CD4-positive, alpha-beta T cell treated with Interleukin-6 for 4 hours (primary cell): ENCODE results near the gene SCN8A.
"Not testable (repeated sequence)": the region's sequence is repeated elsewhere in the genome, so short reads cannot be mapped to it uniquely, and the experiment has no call there.

ENCODE experiments used
- DNase-seq: peaks from one replicate; pipeline ENCODE4 v3.0.0-alpha.2; 2020; ENCODE audit warnings: mixed read lengths

SCN8A gene

GRCh38 chr12:51773145-51773869 lies 182.3 kb downstream of the SCN8A start:
- DNase-seq, result no peak

DNA sequence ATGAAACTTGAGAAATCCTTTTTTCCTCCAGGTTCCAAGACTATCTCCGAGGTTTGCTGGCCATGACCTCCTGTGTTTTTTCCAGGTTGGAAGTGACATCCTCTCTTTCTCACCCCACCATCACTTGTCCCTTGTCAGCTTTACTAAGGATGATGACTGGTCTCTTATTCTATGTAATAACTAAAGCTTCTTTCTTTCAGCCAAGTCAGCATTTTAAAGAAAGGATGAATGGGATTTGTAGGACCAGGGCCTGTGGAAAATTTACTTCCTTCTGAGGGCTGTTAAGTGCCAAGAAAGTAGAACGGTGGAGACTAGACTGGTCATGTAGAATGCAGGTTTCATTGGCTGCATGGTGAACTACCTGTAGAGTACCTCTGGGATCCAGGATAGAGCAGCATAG lies 183.9 kb downstream of the SCN8A start:
- no peak for DNase-seq

GRCh38 chr12:51777457-51777856 lies 186.4 kb downstream of the SCN8A start:
- no peak for DNase-seq

GRCh38 chr12:51777973-51778372 lies 186.9 kb downstream of the SCN8A start:
- DNase-seq, result no peak

DNA sequence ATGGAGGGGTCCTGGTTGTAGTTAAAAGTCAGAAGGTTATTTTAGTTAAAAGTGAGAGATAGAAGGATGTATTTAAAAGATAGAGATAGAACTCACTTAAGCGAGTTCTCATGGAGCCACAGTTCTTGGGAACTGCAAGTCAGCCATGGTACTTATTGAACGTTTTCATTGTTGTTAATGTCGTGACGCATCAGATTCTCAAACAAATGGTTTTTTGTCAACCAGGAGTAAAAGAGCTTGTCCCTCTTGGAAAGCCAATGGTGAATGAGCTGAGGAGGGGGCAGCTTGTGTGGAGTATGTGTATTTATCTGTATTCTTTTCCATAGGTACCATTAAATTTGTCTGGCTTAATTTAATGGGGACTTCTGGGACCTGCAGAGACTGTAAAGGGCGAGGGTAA lies 188.8 kb downstream of the SCN8A start:
- no peak for DNase-seq

DNA sequence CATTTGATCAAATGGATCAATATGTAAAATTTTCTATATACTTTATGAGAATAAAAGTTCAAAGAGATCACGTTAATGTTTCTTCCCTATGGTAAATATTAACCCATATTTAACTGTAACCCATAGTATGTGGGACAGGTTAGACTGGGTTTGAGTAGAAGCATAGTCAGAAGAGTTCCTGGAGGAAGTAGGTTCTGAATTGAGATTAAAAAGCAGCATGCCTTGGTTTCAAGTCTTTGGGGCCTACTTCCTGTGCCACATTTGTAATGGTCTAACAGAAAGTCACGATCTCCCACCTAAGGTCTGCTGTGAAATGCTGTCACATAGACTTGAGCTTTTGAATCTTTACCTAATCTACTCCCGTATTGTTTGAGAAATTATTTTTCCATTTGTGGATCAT lies 193.7 kb downstream of the SCN8A start:
- DNase-seq, result no peak

- no peak for DNase-seq
These were observed 194.9 kb downstream of the SCN8A start for GRCh38 chr12:51785906-51786305.

- no peak for DNase-seq
These were observed 197.8 kb downstream of the SCN8A start for GRCh38 chr12:51788876-51789275.

GRCh38 chr12:51792417-51792816 lies 201.4 kb downstream of the SCN8A start:
- DNase-seq, result no peak

- DNase-seq, result no peak
These were observed 202.2 kb downstream of the SCN8A start for GRCh38 chr12:51793201-51793600.

GRCh38 chr12:51797301-51797700 lies 206.3 kb downstream of the SCN8A start:
- DNase-seq, result no peak

DNA sequence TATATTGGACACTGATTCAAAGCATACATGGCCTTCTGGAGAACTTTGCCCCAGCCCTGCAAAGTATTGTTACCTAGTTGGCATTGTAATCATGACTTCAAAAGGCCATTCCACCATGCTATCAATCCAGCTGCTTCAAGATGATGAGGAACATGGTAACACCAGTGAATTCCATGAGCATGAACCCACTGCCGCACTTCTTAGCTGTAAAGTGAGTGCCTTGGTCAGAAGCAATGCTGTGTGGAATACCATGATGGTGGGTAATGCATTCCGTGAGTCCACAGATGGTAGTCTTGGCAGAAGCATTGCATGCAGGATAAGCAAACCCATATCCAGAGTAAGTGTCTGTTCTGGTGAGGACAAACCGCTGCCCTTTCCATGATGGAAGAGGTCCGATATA lies 207.0 kb downstream of the SCN8A start:
- DNase-seq, result not testable (repeated sequence)

DNA sequence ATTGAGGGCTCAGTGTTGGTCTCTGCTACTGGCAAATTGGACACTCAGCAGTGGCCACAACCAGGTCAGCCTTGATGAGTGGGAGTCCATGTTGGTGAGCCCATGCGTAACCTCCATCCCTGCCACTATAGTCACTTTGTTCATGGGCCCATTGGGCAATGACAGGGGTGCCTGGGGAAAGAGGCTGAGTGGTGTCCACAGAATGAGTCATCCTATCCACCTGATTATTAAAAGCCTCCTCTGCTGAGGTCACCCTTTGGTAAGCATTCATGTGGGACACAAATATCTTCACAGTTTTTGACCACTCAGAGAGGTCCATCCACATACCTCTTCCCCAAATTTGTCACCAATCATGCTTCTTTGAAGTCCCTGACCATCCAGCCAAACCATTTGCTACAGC lies 207.5 kb downstream of the SCN8A start:
- DNase-seq, result no peak

DNA sequence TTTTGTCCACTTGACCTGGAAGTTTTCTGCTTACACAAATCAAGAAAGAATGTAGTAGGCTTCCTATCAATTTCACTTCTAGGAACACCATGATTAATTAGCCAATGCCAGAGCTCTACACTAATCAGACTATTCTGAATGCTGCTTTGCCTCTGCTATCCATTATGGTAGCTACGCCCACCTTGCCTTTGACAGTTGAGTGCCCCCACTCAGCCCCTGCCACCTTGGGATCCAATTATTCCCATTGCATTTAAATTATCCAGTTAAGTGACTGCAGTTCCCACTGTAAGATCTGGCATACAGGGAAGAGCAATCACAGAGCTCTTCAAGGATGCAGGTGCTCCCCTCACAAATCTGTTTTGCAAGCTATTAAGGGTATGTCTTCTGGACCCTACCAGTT lies 210.0 kb downstream of the SCN8A start:
- no peak for DNase-seq

DNA sequence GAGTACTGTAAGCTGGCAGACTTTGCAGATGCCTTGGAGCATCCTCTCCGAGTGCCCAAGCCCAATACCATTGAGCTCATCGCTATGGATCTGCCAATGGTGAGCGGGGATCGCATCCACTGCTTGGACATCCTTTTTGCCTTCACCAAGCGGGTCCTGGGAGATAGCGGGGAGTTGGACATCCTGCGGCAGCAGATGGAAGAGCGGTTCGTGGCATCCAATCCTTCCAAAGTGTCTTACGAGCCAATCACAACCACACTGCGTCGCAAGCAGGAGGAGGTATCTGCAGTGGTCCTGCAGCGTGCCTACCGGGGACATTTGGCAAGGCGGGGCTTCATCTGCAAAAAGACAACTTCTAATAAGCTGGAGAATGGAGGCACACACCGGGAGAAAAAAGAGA lies 215.9 kb downstream of the SCN8A start:
- no peak for DNase-seq

GRCh38 chr12:51809193-51809592 lies 218.2 kb downstream of the SCN8A start:
- DNase-seq, result no peak

GRCh38 chr12:51811203-51812202 lies 220.5 kb downstream of the SCN8A start:
- DNase-seq, result no peak

- no peak for DNase-seq
These were observed 221.8 kb downstream of the SCN8A start for GRCh38 chr12:51812871-51813270.

GRCh38 chr12:51813931-51814310 lies 222.9 kb downstream of the SCN8A start:
- no peak for DNase-seq

DNA sequence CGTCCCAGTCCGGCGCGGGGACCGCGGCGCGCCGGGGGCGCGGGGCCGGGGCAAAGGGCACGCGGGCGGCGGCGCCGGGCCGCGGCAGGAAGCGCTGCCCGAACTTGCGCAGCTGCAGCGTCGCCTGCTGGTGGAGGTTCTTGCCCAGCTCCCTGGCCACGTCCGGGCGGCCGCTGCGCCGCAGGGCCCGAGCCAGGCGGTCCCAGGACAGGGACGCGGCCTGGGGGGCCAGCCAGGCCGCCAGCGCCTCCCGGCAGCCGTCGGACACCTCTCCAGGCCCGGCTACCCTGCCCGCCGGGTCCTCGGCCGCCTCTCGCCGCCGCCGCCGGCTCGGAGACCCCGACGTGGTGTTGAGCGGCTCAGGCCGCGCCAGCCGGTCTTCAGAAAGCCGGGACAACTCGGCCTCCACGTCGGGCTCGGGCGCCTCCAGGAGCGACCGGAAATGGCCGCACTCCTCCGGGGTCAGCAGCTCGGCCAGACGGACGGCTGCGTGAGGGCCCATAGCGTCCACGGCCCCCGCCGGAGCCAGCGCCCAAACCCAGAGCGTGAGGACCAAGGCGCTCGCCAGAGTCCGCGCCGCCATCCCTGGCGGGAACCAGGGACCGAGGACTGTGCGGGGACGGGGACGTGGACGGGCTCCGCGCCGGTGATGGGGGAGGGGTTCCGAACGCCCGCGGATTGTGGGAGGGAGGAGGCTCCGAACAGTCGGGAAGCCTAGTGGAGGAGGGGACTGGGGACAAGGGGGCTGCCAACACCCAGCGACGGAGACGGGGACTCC lies 223.5 kb downstream of the SCN8A start:
- peak; percentile 79 for DNase-seq

GRCh38 chr12:51815571-51815970 lies 224.5 kb downstream of the SCN8A start:
- no peak for DNase-seq

- no peak for DNase-seq
These were observed 226.3 kb downstream of the SCN8A start for GRCh38 chr12:51817027-51817953.
